HEK293 (cell line): ENCODE results near the gene GZMB.

ENCODE experiments used
- ZNF138 ChIP-seq: fragments of 450-650 bp; formaldehyde crosslinking; IDR thresholded peaks from 2 replicates; pipeline ENCODE4 v1.5.1; 2016; ENCODE audit warnings: missing biosample characterization, missing genetic modification characterization, borderline replicate concordance
- ZNF704 ChIP-seq: fragments of 450-650 bp; formaldehyde crosslinking; IDR thresholded peaks from 2 replicates; pipeline ENCODE4 v1.5.1; 2016; ENCODE audit warnings: missing biosample characterization, missing genetic modification characterization

GRCh38 chr14:24670594-24670993 lies 36.6 kb upstream of the GZMB start:
- TF ChIP-seq ZNF704 (no peak), ZNF138 (tag by site-specific recombination) (no peak)
